Stimulated activated CD8-positive, alpha-beta memory T cell treated with anti-CD3 and anti-CD28 coated beads, Interleukin-12 subunit alpha, Interleukin-12 subunit beta, amount 100 ng/mL, for 24 hours (primary cell): ENCODE measurements around the gene RRP1.
A peak's percentile ranks its signal among the peaks of the same experiment; 100 is the strongest.

Source experiments
- DNase-seq: peaks from one replicate; pipeline ENCODE4 v3.0.0-alpha.2; 2020; ENCODE audit errors: extremely low read depth

Gene RRP1

DNA sequence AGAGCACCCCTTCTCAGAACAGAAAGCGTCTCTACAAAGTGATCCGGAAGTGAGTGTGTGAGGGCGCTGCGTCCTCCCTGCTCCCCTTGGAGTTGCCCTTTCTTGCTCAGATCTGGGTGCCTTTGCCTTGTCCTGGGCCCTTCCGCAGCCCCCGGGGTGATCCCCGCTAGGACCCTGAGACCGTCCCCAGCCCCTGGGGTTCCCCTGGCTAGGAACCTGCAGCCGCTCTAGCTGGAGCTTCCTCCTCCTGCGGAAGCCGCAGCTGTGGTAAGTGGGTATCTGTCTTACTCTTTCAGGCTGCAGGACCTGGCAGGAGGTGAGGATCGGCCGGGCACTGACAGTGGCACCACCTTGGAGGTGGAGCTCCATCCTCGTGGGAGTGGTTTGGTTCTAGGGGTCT, 11.2 kb downstream of the RRP1 start:
- DNase-seq, result no peak

DNA sequence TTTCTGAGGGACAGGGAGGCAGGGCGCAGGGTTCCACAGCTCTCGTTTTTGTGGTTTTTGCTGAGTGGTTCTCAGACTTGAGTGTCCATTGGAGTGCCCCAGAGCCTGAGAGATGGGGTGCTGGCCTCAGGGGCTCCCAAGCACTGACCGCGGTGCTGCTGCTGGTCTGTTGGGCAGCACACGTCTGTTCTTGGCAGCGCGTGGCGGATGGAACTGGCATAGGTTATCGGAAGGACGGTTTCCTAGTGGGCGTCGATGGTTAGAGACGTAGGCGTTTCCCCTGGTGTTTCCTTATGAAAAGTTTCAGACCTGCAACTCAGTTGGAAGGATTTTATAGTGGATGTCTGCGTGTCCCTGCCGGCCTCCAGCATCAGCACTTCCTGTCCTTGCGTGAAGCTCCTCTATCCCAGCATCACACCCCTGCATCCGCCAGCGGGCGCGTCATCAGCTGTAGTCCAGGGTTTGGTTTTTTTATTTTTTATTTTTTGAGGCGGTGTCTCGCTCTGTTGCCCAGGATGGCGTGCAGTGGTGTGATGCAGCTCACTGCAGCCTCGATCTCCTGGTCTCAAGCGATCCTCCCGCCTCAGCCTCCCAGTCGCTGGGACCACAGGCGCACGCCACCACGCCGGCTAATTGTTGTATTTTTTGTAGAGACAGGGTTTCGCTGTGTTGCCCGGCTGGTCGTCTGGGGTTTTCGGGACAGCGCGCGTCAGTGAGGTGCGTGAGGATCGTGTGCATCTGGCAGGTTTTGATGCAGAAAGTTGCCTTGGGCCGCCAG, 11.8 kb downstream of the RRP1 start:
- no peak for DNase-seq

DNA sequence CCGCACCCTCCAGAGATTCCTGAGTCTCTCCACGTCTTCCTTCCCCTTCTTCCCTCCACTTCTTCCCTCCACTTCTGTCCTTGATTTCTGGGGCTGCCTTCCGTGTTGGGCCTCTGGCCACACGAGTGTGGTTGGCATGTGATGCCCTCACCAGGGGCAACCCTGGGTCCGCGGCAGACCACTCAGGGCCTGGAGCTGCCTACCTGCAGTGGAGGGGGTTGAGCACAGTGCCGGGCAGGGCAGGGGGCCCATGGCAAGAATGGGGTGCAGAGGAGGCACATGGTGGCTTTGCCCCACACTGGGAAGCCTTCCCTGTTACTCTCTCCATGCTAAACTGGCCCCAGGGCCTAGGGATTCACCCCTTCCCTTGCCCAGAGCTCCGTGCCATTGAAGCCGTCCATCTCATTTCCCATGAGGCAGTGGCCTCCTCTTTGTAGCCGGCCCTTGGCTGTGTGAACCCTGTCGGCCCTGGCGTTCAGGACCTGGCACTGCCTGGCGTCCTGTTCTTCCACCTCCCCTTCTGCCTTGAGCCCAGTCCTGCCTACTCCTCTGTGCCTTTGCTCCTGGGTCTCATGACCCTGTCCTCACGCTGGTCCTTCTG, 13.4 kb downstream of the RRP1 start:
- DNase-seq, result no peak

DNA sequence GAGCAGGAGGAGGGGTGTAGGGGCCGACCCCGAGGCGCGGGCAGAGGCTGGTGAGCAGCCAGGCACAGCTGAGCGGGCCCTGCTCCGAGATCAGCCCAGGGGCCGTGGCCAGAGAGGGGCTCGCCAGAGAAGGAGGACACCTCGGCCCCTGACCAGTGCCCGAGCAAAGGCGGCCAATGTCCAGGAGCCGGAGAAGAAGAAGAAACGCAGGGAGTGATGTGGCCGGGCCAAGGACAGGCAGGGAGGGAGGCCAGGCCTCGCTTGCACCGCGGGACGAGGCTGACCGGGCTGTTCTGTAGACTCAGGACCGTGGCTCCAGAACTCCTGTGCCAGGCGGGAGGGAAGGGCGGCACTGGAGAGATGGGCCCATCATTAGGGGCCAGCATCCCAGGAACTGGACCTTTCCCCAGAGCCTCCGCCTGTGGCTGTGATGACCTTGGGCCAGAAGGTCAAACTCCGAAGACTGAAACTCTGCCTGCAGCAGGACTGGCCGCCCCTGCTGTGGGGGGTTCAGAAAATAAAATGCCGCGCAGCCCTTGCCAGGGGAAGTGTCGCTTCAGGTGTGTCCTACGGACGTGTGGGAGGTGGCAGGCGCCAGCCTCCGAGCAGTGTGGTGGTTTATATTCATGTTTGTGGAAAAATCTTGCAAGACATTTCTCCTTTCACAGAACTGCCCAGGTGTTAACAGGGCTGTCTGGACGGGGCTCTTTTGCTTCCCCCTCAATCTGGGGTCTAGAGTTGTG, 14.4 kb downstream of the RRP1 start:
- no peak for DNase-seq

DNA sequence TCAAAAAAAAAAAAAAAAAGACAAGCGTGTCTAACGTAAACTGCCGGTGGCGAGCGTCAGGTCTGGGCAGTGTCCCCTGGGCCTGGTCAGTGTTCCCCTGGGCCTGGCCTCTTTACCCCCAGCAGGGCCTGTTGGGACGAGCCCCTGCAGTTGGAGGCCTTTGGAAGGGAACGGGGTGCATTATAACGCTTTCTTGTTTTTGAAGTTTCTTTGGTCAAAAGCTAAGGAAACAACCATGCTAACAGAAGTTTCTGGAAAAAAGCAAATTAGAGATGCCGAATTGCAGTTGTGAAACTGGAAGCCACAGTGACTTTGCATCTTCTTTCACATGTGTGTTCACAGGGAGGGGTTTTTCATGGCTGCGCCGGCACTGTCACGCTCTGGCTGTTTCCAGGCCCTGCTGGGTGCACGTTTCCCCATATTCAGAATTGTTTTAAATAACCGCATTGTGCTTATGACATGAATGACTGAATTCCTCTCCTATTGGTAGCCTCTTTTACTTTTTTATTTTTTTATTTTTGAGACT, 16.0 kb downstream of the RRP1 start:
- no peak for DNase-seq

DNA sequence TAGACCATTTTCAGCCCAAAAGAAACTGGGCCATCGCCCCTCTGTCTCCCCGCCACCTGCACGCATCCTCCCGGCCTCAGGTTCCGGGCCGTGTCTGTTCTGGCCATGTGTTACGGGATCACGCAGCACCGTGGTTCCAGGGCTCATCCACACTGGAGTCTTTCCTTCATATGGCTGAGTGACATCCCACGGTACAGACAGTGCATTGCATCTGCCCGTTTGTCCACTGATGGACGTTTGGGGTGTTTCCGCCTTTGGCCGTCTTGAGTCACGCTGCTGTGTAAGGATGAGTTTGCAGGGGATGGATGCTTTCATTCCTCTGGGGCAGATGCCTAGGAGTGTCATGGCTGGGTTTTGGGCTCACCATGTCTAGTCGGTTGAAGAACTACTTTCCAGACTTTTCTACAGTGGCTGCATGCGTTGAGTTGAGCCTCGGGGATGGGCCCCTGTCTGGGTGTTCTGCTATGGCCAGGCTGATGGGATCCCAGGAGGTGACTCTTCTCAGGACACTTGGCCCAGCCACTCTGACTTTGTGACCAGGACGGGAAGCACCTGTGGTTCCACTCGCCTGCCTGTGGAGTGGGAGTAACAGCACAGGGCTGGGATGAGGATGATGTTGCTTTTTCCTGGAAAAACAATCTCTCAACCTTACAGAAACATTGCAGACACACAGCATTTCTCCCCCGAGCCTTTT, 16.8 kb downstream of the RRP1 start:
- no peak for DNase-seq

DNA sequence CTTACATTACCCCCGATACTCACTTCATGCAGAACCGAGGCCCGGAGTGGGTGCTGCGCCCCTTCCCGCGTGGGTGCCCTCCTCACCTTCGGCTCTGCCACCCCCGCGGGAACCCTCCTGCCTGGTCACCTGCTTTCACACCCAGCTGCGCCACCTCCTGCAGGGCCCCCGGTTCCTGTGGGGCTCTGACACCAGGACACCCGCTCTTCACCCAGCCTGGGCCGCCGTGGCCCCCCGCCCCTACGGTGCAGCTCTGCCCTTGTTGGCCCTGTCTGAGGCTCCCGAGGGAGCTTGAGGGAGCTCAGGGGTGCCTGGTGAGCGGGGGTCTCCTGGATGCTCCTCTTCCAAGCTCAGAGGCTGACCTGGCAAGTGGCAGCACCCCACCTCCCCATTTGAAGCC, 19.0 kb downstream of the RRP1 start:
- no peak for DNase-seq

DNA sequence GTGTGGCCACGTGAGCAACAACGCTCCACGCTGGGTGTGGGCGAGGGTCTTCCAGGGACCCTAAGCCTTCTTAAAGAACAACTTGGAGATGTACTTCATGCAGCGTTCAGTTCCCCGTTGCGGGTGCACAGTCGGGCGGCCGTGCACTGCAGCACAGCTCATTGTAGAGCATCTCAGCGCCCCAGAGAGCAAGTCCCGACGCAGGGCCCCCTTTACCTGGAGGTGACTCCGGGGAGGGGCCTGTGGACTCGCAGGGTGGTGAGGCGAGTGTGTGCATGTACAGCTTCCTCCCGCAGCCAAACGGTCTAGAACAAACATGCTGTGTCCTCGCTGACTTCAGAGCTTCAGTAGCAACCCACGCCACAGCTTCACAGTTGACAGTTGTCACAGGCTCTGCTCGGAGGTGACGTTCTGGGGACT, 19.5 kb downstream of the RRP1 start:
- DNase-seq, result no peak

DNA sequence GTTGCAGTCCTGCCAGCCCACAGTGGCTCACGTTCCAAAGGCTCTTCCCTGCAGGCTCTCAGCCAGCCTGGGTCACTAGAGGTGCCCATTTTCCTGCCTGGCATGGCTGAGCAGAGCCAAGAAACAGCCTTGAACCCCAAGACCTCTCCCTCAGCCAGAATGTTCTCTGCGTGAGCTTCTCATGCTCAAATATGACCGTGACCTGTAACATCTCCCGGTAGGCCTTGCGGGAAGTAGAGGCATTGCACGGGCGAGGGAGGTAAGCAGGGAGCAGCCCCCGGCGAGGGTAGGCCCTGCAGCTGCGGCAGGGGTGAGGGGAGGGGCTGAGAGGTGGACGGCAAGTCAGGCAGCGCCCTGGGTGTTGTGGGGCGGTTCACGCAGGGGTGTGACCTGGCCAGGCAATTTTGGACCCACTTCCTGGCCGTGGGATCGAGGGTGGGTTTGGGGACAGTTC, 20.0 kb downstream of the RRP1 start:
- no peak for DNase-seq

DNA sequence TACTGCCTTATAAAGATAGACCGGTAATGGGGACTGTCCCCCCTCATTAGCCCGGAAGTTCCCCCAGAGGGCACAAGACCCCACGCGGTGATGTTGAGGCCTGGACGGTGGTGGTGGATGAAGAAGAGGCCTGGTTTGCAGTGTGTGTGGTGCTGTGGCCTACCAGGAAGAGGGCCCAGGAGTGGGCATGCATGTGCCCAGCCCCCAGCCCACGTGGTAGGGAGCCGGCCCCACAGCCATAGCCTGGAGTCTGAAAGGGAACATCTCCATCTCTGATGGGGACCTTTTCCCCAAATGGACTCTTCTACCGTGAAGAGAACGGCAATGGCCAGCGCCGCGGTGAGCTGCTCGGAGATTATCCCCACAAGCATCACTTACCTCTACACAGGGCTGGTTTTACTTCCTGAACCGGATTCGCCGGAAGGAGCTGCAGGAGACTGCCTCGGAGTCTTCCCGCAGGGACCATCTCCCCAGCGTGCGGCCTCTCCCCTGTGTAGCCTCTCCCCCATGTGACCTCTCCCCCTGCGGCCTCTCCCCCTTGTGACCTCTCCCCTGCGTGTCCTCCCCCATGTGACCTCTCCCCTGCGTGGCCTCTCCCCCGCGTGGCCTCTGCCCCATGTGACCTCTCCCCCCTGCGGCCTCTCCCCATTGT, 20.6 kb downstream of the RRP1 start:
- DNase-seq, result no peak

DNA sequence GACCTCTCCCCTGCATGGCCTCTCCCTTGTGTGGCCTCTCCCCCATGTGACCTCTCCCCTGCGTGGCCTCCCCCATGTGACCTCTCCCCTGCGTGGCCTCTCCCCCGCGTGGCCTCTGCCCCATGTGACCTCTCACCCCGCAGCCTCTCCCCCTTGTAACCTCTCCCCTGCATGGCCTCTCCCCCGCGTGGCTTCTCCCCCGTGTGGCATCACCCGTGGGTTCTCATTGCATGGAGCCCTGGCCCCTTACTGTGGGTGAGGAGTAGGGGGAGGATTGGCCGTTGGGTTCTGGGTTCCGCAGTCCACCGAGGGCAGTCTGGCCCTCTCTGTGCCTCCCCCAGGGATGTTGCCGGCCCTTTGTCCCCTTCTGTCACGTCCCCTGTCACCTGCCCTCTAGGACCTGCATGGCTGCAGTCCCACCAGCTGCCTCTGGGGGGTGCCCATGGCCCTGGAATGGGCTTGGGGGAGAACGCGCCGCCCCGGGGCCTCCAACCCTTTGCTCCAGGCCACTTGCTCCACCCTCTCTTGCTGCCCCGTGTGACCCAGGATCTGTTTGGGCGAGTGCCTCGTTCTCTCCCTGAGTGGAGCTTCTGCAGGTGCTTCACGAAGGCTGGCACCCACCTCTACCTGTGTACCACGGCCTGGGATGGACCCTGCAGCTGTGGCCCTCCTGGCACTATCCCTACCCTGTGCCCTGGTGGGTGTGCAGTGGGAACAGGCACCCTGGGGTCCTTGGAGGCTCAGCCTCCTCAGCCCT, 21.3 kb downstream of the RRP1 start:
- DNase-seq, result peak; percentile 67

DNA sequence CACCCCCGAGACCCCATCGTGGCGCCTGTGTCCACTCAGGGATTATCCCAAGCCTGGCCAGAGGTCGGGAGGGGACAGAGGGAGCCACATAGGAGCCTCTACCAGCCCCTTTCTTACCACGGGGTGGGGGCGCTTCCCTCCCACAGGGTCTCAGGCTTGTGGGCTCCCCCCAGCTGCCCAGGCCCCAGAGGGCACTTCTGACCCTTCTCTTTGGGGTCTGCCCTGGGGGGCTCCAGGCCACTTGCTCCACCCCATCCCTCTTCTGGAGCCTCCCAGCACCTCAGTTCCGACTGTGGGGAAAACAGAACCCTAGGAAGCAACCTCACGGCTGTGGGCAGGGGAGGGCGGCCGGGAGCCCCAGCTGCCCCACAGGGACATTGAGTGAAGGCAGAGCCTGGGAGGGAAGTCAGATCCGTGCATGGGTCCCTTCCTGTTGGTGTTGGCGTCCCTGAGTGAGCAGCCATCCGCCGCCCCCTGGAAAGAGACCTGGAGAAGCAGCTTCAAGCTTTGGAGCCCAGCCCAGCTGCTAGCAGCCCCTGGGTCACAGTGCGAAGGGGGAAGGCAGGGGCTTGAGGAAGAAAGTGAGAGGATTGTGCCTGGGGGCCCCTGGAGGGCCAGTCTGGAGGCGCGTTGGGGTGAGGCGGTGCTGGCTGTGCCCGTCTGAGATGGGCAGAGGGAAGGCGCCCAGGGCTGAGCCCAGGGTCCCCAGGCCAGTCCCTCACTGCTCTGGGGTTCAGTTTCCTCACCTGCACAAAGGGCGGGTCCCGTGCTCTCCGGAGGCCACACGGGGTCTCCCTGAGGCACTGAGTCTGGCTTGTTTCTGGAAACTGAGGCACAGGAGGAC, 22.1 kb downstream of the RRP1 start:
- DNase-seq, result no peak

DNA sequence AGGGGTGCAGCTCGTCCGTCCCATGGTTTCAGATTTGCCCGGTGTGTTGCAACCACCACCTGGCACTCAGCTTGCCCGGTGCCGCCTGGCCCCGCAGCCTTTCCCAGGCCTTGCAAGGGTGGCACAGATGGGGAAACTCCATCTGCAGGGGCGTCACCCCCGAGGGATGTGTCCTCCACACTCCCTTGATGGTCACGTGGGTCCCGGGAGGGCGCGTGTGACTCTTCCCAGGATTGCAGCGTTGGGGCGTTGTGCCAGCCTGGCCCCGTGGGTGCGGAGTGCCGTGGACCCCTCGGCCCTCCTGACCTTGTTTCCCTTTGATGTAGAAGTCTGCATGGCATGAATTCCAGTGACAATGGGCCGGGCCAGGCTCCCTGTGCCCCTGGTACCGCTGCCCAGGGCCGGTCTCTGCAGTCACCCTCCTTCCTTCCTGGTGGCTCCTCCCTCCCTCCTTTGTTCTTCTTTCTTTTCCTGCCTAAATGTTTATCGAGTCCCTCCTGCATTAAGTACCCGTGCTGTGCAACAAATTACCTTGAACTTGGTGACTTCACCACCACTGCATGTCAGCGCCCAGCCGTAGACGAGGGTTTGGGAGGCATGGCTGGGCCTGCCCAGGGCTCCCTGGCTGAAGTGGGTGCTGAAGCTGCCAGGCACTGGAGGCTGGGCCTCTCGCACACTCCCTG, 22.9 kb downstream of the RRP1 start:
- DNase-seq, result no peak

DNA sequence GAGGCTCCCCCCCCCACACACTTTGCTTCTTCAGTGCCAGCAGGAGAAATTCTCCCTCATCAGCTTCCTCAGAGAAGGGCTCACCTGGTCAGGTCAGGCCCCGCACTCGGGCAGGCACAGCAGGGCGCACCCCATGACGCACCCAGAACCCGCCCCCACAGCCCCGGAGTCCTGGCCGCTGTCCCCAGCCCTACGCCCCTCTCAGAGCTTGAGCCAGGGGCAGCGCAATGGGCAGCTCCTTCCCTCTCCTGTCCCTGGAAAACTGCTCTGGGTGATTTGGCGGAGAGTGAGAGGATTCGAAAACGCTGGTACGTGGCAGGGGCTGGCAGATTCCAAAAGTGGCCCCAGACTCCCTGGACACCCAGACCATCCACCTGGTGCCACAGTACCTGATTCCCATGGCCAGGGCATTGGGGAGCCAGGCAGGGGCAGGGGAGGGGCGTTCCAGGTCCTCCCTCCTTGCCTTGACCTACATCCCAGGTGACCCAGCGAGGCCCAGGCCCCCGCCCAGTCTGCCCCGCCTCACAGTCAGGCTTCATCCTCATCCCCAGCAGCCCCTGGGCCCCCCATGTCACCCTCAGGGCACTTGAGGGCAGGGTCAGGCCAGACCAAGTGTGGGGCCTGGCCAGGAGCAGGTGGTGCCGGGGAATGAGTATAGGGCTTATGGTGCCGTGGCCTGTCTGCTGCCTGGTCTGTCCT, 23.7 kb downstream of the RRP1 start:
- no peak for DNase-seq

DNA sequence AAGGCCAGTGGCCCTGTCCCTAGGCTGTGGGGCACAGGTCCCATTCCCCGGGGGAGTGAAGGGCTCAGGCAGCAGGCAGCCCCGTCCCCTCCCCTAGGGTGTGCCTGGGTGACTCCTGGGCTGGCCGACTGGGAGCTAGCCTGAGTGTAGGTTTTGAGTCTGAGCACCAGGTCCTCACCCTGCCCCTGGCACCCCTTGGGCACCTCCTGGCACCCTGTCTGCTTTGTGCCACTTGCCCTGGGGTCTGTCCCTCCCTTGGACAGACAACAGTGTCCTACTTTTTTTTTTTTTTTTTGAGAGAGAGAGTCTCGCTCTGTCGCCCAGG, 24.2 kb downstream of the RRP1 start:
- DNase-seq, result no peak

DNA sequence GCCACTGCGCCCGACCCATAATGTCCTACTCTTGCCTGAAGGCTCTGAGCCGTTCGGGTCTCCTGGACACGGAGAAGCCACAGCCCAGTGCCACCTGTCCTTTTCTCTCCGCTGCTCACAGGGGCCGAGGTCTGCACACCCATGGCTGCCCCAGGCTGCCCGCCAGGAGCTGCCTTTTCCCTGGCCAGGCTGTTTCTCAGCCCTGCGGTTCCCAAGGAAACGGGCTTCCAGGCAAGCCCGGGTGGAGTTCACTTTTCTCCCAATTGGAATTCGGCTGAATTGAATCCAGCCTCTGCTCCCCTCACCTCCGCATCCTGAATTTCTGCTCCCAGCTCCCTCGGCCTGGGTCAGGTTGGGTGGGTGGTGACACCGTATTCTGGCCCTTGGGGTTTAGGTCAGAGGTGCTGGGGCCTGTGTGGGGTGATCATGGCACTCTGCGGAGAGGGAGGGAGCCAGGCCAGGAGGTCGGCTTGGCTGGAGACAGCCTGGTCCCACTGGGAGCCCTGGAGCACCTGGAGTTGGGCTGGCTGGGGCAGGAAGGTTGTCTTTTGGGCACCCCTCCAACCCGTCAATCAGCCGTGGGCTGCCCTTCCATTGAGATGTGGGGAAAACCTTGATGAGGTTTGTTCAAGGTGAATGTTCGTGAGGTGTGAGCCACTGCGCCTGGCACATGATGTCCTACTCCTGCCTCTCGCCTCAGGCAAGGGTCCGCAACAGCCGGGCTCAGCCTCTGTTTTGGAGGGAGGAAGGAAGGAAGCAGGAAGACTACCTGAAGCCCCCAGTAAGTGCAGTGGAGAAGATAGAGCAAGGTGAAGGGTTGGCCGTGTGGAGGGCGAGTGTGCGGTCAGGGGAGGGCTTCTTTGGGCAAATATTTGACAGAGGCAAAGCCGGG, 25.1 kb downstream of the RRP1 start:
- DNase-seq, result no peak

DNA sequence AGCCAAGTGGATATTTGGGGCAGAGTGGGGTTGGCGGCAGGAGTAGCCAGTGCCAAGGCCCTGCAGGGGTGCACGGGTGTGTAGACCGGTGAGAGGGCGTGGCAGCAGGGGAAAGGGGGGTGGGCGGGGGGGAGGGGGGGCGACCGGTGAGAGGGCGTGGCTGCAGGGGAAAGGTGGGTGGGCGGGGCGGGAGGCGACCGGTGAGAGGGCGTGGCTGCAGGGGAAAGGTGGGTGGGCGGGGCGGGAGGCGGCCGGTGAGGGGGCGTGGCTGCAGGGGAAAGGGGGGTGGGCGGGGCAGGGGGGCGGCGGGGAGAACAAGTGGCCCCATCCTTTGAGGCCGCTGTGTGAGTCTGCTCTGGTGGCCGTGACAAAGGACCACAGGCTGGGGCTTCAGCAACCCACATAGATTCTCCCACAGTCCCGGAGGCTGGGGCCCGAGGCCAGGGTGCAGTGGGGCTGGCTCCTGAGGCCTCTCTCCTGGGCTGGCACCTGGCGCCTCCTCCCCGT, 25.8 kb downstream of the RRP1 start:
- no peak for DNase-seq

DNA sequence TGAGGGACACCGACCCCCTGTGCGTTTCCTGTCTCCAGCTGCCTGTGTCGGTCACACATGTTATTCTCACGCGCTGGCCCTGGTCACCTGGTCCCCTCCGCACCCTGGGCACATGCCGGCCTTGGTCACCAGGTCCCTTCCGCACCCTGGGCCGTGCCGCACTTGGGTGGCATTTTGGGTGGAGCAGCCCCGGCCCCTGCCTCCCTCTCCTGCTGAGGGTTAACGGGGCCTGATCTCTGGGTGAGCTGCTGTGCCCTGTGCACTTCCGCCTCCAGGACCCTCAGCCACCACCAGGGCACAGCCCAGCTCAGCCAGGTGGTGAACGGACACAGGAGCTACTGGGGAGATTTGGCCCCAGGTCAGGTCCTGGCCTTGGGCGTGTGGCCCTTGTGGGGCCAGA, 26.6 kb downstream of the RRP1 start:
- no peak for DNase-seq
